ENCODE results near the gene LCT. TPM values are rescaled to one million over a fixed set of nuclear protein-coding genes. Genes with fewer than 3 reads are reported as not detected.

The LCT gene
- total and polyA plus RNA-seq, 12 donors: not detected

- intact Hi-C loops (cut with DNase I): no loop called here
- 92 to 93% methylated on average over 2 of the region's 2 CpGs for WGBS, 2 donors
- ATAC-seq (no peak), DNase-seq (no peak)
- H3K9me3 ChIP-seq: peaks cover 0 to 18% (median 0%) of the 10 kb centered on the region in 11 donors
- H3K4me3 ChIP-seq: no peak overlapping the region
- no peak for TF ChIP-seq CTCF (IDR thresholded peaks at IDR 0.05)
- no peaks in the 10 kb centered on the region for H3K36me3 ChIP-seq
- no peaks in the 10 kb centered on the region for H3K4me1 ChIP-seq
- peaks cover 0 to 5% (median 0%) of the 10 kb centered on the region in 7 donors for H3K27me3 ChIP-seq
- no peak overlapping the region for H3K27ac ChIP-seq
These were observed 15.8 kb downstream of the LCT start for GRCh38 chr2:135821190-135821589.

GRCh38 chr2:135820003-135820618, 16.9 kb downstream of the LCT start:
- no peak for DNase-seq
- no peak for TF ChIP-seq CTCF (IDR thresholded peaks at IDR 0.05)

DNA sequence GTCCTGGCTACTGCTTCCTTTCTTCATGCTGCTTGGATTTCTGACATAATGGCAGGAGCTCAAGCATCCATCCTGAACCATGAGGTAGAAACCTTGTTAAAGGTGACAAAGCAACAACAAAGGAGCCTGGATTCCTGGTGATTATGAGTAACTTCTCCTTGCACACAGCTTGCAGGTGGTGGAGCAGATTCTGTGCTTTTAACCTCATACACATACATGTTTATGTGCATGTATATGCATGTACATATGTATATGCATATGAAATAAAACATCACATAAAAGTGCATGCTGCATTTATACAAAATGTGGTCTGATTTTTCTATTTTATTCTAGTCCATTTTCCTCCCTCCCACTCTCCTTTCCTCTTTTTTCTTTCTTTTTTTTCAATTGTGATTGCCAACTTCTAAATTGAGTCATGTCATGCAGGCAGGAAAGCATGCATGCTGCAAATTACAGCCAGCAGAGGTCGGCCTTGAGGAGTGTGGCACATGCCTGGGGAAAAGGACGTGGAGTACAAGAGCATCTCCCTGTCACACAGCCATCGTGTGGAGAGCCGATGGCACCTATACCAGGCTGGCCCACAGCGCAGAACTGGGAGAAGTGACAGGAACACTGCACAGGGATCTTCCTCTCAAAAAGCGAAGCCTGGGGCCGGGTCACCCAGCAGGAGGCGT, 17.9 kb downstream of the LCT start:
- DNase-seq (no peak), ATAC-seq (no peak)
- TF ChIP-seq CTCF (IDR thresholded peaks at IDR 0.05): no peak
- H3K9me3 ChIP-seq: peaks cover 0 to 22% (median 0%) of the 10 kb centered on the region in 11 donors
- no peaks in the 10 kb centered on the region for H3K4me1 ChIP-seq
- no peak overlapping the region for H3K27ac ChIP-seq
- H3K27me3 ChIP-seq: peaks cover 0 to 5% (median 0%) of the 10 kb centered on the region in 7 donors
- WGBS, 2 donors: 73% methylated on average over 8 of the region's 8 CpGs
- intact Hi-C loops (cut with DNase I): no loop called here
- no peaks in the 10 kb centered on the region for H3K36me3 ChIP-seq
- H3K4me3 ChIP-seq: no peak overlapping the region

More at GRCh38 chr2:135820003-135820618, 16.9 kb downstream of the LCT start:
- Histone ChIP-seq H3K27me3 (peaks cover 0 to 5% (median 0%) of the 10 kb centered on the region in 7 donors), H3K4me3 (no peak overlapping the region), H3K36me3 (no peaks in the 10 kb centered on the region), H3K4me1 (no peaks in the 10 kb centered on the region), H3K27ac (no peak overlapping the region), H3K9me3 (peaks cover 0 to 18% (median 0%) of the 10 kb centered on the region in 11 donors)
- 62 to 72% methylated on average over 9 of the region's 9 CpGs for WGBS, 2 donors
- intact Hi-C loops (cut with DNase I): no loop called here
- no peak for ATAC-seq

GRCh38 chr2:135817951-135818350, 19.0 kb downstream of the LCT start:
- DNase-seq (no peak), ATAC-seq (no peak)
- no peak for TF ChIP-seq CTCF (IDR thresholded peaks at IDR 0.05)
- H3K36me3 ChIP-seq: no peaks in the 10 kb centered on the region
- no peak overlapping the region for H3K27ac ChIP-seq
- no peaks in the 10 kb centered on the region for H3K4me1 ChIP-seq
- WGBS, 2 donors: 58 to 63% methylated on average over 4 of the region's 4 CpGs
- no peak overlapping the region for H3K4me3 ChIP-seq
- intact Hi-C loops (cut with DNase I): no loop called here
- peaks cover 0 to 14% (median 0%) of the 10 kb centered on the region in 11 donors for H3K9me3 ChIP-seq
- peaks cover 0 to 5% (median 0%) of the 10 kb centered on the region in 7 donors for H3K27me3 ChIP-seq

Measured in heart right ventricle (tissue), 16 donors.